ENCODE results near the gene DGKB.

DNA sequence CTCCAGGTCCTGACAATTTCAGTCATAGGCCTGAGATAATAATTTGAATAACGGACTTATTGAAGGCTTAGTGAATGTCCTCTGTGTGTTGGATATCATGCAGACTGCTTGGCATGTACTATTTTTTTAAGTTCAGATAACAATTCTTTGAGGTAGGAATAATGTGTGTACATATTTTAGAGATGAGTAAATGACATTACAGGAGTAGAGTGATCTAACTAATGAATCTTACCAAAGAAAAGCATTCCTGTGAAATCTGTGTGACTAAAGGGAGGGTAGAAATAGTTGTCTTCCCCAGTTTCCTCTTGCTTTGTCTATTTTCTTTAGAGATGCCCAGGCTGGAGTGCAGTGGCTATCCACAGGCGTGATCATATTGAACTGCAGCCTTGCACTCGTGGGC lies 521.2 kb downstream of the DGKB start:
- TF ChIP-seq EZH2 (IDR thresholded peaks at IDR 0.05; ENCODE audit: borderline replicate concordance, low read length): no peak
- TF ChIP-seq, protein P1, sequence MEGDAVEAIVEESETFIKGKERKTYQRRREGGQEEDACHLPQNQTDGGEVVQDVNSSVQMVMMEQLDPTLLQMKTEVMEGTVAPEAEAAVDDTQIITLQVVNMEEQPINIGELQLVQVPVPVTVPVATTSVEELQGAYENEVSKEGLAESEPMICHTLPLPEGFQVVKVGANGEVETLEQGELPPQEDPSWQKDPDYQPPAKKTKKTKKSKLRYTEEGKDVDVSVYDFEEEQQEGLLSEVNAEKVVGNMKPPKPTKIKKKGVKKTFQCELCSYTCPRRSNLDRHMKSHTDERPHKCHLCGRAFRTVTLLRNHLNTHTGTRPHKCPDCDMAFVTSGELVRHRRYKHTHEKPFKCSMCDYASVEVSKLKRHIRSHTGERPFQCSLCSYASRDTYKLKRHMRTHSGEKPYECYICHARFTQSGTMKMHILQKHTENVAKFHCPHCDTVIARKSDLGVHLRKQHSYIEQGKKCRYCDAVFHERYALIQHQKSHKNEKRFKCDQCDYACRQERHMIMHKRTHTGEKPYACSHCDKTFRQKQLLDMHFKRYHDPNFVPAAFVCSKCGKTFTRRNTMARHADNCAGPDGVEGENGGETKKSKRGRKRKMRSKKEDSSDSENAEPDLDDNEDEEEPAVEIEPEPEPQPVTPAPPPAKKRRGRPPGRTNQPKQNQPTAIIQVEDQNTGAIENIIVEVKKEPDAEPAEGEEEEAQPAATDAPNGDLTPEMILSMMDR (conservative IDR thresholded peaks at IDR 0.05 in 1 of 2, IDR thresholded peaks at IDR 0.05 in 1 of 2; ENCODE audit: extremely low read depth in 1 of 2, insufficient read depth in 1 of 2, low read depth in 1 of 2, low read length in 2 of 2): no peak

Data from mammary epithelial cell (primary cell).